A673 (cell line): ENCODE data around the gene CPXM2. TPM values are rescaled to one million over a fixed set of nuclear protein-coding genes. Genes with fewer than 3 reads are reported as not detected.

Source experiments
- BruUV-seq: library from RNA; stranded (reverse); fragments of 400-500 nt; replicated peaks from 2 replicates; lab custom pipeline; 2021; lab: Mats Ljungman, UMichigan
- CTCF ChIA-PET: fragments of 300-600 bp; sonication (Branson Sonifier 250); formaldehyde crosslinking; loops from one replicate; lab custom pipeline; 2022; ENCODE audit warnings: antibody characterized with exemption; lab: Charles Lee
- POLR2A ChIA-PET: fragments of 300-600 bp; sonication (Branson Sonifier 250); formaldehyde crosslinking; loops from one replicate; lab custom pipeline; 2022; ENCODE audit warnings: antibody characterized with exemption; ENCODE audit not compliant: low non-redundant PET; lab: Charles Lee
- DNase-seq: peaks from one replicate; pipeline ENCODE4 v3.0.0-alpha.2; 2015; ENCODE audit warnings: low spot score
- H3K27ac ChIP-seq: fragments of 200-600 bp; sonication (generic); 2 replicates; pipeline ENCODE4 v1.5.1; 2016; ENCODE audit warnings: mixed run types, low read depth, mild to moderate bottlenecking, mixed read lengths, antibody characterized with exemption, low read length; ENCODE audit not compliant: poor library complexity, severe bottlenecking
- H3K27me3 ChIP-seq: fragments of 200-600 bp; sonication (generic); replicated peaks from 2 replicates; pipeline ENCODE4 v1.6.1; 2017; ENCODE audit warnings: mixed run types, low read depth, mild to moderate bottlenecking, mixed read lengths, antibody characterized with exemption, low read length; ENCODE audit not compliant: insufficient read depth, poor library complexity
- H3K36me3 ChIP-seq: fragments of 200-600 bp; sonication (generic); 2 replicates; pipeline ENCODE4 v1.6.1; 2016; ENCODE audit warnings: mixed run types, mild to moderate bottlenecking, mixed read lengths, antibody characterized with exemption, low read length; ENCODE audit not compliant: insufficient read depth, poor library complexity, severe bottlenecking
- H3K4me1 ChIP-seq: fragments of 200-600 bp; sonication (generic); 2 replicates; pipeline ENCODE4 v1.6.1; 2017; ENCODE audit warnings: mixed run types, mild to moderate bottlenecking, mixed read lengths, antibody characterized with exemption, low read length; ENCODE audit not compliant: insufficient read depth, poor library complexity, severe bottlenecking
- H3K4me3 ChIP-seq: fragments of 200-600 bp; sonication (generic); 2 replicates; pipeline ENCODE4 v1.5.1; 2016; ENCODE audit warnings: low read depth, mixed run types, mild to moderate bottlenecking, mixed read lengths, low read length; ENCODE audit not compliant: poor library complexity, severe bottlenecking
- H3K9me3 ChIP-seq: fragments of 200-600 bp; sonication (generic); 2 replicates; pipeline ENCODE4 v1.6.1; 2016; ENCODE audit warnings: mixed run types, low read depth, mild to moderate bottlenecking, mixed read lengths, antibody characterized with exemption, low read length; ENCODE audit not compliant: poor library complexity, severe bottlenecking
- EZH2 ChIP-seq: fragments of 200-600 bp; sonication (generic); IDR thresholded peaks from 2 replicates; pipeline ENCODE4 v1.6.1; 2017; ENCODE audit warnings: borderline replicate concordance, low read depth, mild to moderate bottlenecking, mixed read lengths, antibody characterized with exemption, low read length; ENCODE audit not compliant: poor library complexity, severe bottlenecking
- intact Hi-C: fragments of 100-400 bp; cut with micrococcal nuclease; formaldehyde crosslinking; loops from one replicate; pipeline ENCODE4 v1.10.0; 2022; ENCODE audit not compliant: unreplicated experiment
- total RNA-seq: library from RNA; stranded (reverse); gene quantifications from 2 replicates; pipeline ENCODE4 v1.2.3, GENCODE V29; 2021
- TF ChIP-seq, protein P1 (sequence below): fragments of 300-800, 200-600 bp; sonication (generic); conservative IDR thresholded peaks from 2 replicates; pipeline ENCODE4 v1.5.1; 2017; ENCODE audit warnings: low read depth, mild to moderate bottlenecking, antibody characterized with exemption, low read length, moderate library complexity, mixed read lengths

The CPXM2 gene
- total RNA-seq, 1 experiment from 2014 or later: not detected

- DNase-seq: no peak
- intact Hi-C loops: no loop called here
- H3K27me3 ChIP-seq: peaks cover 80% of the 10 kb centered on the region
- BruUV-seq: no TSS peak
- ChIA-PET POLR2A (interaction anchor here (0.8 kb wide), 1 partner anchor 109 kb away, joined by 5 read pairs; no protein-coding TSS in a partner anchor), CTCF (no interaction called here)
- no peak for TF ChIP-seq EZH2
- TF ChIP-seq, protein P1, sequence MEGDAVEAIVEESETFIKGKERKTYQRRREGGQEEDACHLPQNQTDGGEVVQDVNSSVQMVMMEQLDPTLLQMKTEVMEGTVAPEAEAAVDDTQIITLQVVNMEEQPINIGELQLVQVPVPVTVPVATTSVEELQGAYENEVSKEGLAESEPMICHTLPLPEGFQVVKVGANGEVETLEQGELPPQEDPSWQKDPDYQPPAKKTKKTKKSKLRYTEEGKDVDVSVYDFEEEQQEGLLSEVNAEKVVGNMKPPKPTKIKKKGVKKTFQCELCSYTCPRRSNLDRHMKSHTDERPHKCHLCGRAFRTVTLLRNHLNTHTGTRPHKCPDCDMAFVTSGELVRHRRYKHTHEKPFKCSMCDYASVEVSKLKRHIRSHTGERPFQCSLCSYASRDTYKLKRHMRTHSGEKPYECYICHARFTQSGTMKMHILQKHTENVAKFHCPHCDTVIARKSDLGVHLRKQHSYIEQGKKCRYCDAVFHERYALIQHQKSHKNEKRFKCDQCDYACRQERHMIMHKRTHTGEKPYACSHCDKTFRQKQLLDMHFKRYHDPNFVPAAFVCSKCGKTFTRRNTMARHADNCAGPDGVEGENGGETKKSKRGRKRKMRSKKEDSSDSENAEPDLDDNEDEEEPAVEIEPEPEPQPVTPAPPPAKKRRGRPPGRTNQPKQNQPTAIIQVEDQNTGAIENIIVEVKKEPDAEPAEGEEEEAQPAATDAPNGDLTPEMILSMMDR: no peak
- no peaks in the 10 kb centered on the region for H3K9me3 ChIP-seq
- H3K27ac ChIP-seq: no peak overlapping the region
- H3K4me3 ChIP-seq: no peak overlapping the region
- no peaks in the 10 kb centered on the region for H3K36me3 ChIP-seq
- H3K4me1 ChIP-seq: no peaks in the 10 kb centered on the region
These were observed 53.9 kb downstream of the CPXM2 start for GRCh38 chr10:123837756-123838155.

DNA sequence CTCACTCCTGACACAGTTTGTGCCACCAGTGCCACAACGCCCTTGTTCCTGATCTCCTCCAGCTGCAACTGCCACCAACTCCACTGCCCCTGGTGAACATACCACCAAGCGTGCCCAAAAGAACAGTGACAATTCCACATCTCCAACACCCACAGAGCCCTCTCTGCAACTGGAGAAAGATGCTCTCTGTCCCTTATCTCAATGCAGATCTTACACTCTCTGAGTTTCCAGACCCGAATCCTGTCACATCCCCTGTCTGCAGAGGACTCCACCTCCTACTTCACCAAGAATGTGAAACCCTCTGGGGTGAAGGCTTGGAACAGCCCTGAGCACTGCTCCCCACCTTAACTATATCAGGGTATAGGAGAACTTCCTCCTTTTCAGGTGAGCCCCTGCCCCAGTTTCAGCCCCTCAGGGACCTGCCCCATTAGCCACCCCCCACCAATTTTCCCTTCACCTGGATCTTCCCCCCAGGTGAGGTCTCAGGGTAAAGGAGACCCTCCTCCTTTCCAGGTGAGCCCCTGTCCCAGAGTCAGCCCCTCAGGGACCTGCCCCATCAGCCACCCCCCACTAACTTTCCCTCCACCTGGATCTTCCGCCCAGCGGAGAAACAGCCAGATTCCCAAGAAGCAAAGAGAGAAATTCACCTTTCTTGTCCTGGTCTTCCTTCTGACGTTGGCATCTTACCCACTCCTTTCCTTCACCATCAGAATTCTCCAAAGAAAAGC, 55.0 kb downstream of the CPXM2 start:
- TF ChIP-seq, protein P1: no peak
- no peak for TF ChIP-seq EZH2
- no peaks in the 10 kb centered on the region for H3K36me3 ChIP-seq
- no peaks in the 10 kb centered on the region for H3K9me3 ChIP-seq
- BruUV-seq: no TSS peak
- no peak for DNase-seq
- intact Hi-C loops: no loop called here
- H3K4me3 ChIP-seq: no peak overlapping the region
- peaks cover 68% of the 10 kb centered on the region for H3K27me3 ChIP-seq
- no peak overlapping the region for H3K27ac ChIP-seq
- POLR2A ChIA-PET: no interaction called here
- CTCF ChIA-PET: no interaction called here
- no peaks in the 10 kb centered on the region for H3K4me1 ChIP-seq

DNA sequence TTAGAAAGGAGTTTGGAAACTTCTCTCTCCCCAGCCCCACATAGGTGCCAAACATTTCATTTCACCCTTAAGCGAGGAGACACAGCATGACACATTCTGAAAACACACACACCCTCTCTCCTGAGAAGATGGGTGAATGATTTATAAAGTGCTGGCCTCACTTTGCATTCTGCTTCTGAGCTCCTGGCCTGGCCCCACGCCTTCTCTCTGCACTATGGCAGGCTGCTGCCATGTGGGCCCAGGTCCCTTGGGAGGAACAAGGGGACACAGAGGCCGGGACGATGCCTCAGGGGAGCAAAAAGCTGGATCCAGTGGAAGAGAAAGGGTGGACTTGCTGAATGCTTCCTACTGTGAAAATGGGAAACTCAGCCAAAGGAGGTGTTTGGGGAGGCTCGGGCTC, 56.0 kb downstream of the CPXM2 start:
- Histone ChIP-seq H3K27ac (no peak overlapping the region), H3K4me1 (no peaks in the 10 kb centered on the region), H3K27me3 (peaks cover 59% of the 10 kb centered on the region), H3K4me3 (no peak overlapping the region), H3K36me3 (no peaks in the 10 kb centered on the region), H3K9me3 (no peaks in the 10 kb centered on the region)
- DNase-seq: no peak
- BruUV-seq: no TSS peak
- POLR2A ChIA-PET: no interaction called here
- CTCF ChIA-PET: no interaction called here
- intact Hi-C loops: no loop called here
- TF ChIP-seq EZH2: no peak
- TF ChIP-seq, protein P1: no peak
